GM18907 (cell line): ENCODE results near the gene HASPIN.

Experiments
- ATAC-seq: cut with Tn5 transposase; IDR thresholded peaks from one replicate; pipeline ENCODE4 v1.9.1; 2021; ENCODE audit warnings: mild to moderate bottlenecking, moderate library complexity; ENCODE audit not compliant: unreplicated experiment

Gene HASPIN

DNA sequence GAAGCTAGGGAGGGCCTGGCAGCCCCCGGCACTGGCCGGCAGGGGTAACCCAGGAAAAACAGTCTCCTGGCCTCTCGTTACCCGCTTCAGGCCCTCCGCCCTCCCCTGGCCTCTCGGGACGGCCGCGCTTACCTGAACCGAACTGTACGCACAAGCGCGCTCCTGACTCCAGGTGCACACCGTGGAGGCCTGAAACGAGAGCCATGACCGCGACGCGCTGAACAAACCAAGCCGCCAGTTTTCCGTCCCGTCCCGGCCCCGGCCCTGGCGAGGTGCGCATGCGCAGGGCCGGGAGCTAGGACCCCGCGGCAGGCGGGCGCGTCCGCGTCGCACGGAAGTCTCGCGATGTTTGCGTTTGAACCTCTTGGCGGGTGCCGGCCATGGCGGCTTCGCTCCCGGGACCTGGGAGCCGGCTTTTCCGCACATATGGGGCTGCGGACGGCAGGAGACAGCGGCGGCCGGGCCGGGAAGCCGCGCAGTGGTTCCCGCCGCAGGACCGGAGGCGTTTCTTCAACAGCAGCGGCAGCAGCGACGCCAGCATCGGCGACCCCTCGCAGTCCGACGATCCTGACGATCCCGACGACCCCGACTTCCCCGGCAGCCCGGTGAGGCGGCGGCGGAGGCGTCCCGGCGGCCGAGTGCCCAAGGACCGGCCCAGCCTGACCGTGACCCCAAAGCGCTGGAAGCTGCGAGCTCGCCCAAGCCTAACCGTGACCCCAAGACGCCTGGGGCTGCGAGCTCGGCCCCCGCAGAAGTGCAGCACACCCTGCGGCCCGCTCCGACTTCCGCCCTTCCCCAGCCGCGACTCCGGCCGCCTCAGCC is at the start of gene HASPIN:
Gene HASPIN, plus strand, starts transcription at position 348 of the 822 bp plus-strand sequence. Its CDS starts 33 bp downstream, at position 381.
- ATAC-seq: peak; percentile 77

GRCh38 chr17:3675886-3676285 is 47.8 kb upstream of the HASPIN start:
- ATAC-seq: no peak

GRCh38 chr17:3678095-3678820 is 45.4 kb upstream of the HASPIN start:
- no peak for ATAC-seq

GRCh38 chr17:3678821-3679530 is 44.7 kb upstream of the HASPIN start:
- ATAC-seq: no peak

GRCh38 chr17:3679531-3680126 is 44.1 kb upstream of the HASPIN start:
- ATAC-seq: no peak

- ATAC-seq: no peak
Observed at GRCh38 chr17:3681057-3681456, 42.6 kb upstream of the HASPIN start.

DNA sequence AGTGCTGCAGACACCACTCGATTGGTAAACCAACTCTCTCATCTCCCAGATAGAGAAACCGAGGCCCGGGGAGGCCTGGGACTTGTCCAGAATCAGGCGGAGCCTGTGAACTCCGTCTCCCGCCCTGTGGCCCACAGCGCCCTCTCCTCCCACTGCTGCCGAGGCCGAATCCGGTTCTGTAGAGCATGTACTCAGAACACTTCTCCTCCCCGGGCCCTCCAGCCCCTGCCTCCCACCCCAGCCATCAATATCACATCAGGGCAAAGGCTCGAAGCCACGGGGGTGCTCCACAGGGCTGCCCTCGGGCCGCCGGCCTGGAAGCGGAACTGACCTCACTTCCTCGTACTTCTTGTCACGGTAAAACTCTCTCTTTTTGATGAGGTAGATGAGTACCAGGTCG is 42.1 kb upstream of the HASPIN start:
- ATAC-seq: no peak

DNA sequence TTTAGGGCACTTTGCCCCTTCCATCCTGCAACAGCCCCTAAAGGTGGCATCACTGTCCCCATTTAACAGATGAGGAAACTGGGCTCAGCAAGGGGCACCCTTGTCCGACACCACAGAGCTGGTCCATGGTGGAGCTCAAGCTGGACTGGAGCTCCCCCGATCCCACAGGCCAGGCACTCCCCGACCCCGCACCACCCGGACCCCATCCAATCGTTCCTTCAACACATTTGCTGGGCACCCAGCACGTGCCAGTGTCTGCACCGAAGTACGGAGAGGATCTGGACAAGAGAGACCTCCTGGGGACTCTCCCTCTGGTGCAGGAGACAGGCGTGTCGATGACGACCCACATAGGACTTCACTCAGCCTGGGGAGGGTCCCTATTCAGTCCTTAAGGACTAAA is 41.7 kb upstream of the HASPIN start:
- no peak for ATAC-seq

- ATAC-seq: peak; percentile 53
Observed at GRCh38 chr17:3683054-3683511, 40.6 kb upstream of the HASPIN start.

GRCh38 chr17:3685174-3685573 is 38.5 kb upstream of the HASPIN start:
- ATAC-seq: no peak

DNA sequence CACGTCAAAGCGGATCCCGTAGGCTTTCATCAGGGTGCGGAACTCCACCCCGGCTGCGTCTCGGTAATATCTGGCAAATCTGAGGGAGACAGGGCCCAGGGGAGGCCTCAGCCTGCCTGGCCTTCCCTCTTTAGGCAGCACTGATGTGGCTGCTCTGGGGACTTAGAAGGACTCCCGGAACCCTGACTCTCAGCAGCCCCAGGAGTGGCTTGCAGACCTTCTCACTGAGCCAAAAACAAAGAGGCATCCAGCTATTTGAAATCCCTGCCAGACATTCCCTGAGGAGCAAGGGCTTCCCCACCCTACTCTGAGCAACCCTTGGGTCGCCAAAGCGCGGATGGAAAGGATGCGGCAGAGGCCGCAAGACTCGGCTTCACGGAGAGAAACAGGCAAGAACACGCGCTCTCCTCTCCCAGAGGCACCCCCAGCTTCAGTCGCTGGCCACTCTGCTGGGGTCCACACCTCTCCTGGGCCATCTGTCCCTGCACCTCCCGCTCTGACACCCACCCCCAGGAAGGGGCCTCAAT is 35.6 kb upstream of the HASPIN start:
- ATAC-seq: no peak

- no peak for ATAC-seq
Observed at GRCh38 chr17:3688852-3689261, 34.8 kb upstream of the HASPIN start.

DNA sequence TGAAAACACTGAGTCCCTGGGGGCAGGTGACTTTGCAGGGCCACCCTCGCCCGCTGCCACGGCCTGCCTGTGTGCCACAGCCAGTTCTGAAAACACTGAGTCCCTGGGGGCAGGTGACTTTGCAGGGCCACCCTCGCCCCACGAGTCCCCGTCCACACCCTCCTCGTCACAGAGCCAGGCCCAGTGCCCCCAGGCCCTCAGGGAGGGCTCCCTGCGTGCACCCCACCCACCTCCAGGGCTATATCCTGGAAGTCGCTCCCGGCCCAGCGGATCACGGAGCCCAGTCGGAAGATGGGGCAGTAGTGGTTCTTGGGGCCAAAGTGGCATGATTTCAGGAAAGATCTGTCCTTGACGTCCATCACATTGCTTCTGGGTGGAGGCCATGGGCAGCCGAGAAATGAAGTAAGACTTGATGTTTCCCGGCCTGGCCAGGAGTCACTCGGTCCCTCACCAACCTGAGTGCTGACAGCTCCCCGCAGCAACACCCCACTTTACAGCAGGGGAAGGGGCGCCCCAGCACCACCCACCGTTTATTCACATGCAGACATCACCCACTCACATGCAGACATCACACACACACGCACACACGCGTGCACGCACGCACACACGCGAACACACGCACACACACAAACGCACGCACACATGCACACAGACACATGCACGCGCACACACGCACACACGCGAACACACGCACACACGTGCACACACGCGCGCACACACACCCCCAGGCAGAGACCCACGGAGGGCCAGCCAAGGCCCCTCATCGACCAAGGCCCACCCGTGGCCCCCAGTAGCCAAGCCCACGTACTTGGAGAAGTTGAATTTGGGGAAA is 34.2 kb upstream of the HASPIN start:
- no peak for ATAC-seq

GRCh38 chr17:3690094-3690715 is 33.5 kb upstream of the HASPIN start:
- no peak for ATAC-seq

DNA sequence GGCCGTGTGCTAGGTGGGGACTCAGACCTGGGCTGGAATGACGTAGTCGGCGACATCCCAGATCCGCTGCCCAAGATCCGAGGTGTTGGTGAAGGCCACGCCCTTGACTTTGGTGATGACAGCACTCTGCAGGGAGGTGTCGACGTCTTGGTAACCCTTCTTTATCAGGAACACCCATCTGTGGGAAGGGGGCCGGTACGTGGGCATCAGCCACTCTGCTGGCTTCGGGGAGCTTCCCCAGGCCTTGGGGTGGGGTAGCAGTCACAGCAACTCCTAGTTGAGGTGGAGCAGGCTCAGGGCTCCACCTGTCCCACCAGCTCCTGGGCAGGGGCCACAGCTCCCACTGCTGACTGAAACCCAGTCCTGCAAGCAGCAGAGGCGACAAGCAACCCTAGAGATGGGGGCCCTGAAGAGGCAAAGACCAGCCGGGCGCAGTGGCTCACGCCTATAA is 32.1 kb upstream of the HASPIN start:
- ATAC-seq: no peak

GRCh38 chr17:3692346-3692745 is 31.4 kb upstream of the HASPIN start:
- ATAC-seq: no peak

GRCh38 chr17:3693141-3693540 is 30.6 kb upstream of the HASPIN start:
- ATAC-seq: no peak

DNA sequence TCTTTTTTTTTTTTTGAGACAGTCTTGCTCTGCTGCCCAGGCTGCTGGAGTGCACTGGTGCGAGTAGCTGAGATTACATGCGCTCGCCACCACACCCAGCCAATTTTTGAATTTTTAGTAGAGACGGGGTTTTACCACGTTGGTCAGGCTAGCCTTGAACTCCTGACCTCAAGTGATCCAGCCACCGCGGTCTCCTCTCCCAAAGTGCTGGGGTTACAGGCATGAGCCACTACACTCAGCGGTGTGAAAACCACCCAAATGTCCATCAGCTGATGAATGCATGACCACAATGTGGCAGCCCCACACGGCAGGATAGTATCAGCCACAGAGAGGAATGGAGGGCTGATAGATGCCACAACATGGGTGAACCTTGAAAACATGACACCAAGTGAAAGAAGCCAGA is 29.9 kb upstream of the HASPIN start:
- peak; percentile 51 for ATAC-seq

DNA sequence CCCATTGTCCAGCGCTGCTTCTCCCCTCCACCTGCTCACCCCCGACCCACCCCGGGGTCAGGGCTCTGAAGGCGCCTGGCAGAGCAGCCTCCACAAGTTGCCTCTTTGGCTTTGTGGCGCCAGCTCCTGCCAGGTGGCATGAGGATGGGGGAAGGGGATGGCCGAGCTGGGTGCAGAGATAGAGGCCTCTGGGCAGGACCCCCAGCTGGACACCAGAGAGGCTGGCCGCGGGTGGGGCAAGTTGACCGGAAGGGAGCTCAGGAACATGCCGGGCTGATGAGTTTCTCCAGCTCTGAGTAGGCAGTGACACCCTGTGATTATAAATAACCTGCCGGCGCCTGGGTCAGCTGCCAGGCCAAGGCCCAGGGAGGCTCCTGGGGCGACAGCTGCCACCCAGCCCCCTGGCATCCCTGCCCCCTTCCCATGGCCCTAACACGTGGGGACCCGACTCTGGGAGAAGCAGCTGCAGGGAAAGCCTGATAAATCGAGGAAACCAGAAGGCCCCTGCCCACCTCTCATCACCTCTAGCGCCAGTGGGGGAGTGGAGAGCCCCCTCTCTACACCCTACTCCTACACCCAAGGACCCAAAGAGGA is 28.5 kb upstream of the HASPIN start:
- ATAC-seq: peak; percentile 28
